ENCODE data around the gene PJA2. TPM values are rescaled to one million over a fixed set of nuclear protein-coding genes. Genes with fewer than 3 reads are reported as not detected.
"Not testable (repeated sequence)": the region's sequence is repeated elsewhere in the genome, so short reads cannot be mapped to it uniquely, and the experiment has no call there.

The PJA2 gene
- 53.9 and 55.2 TPM in 2 replicates for total RNA-seq (2014; rRNA removed; shearing (Covaris generic))

GRCh38 chr5:109409844-109410388 is at the start of gene PJA2:
TSS of gene PJA2 (minus strand) at chr5:109409974. CDS start at chr5:109383433, 26,541 bp downstream.
- DNase-seq (ENCODE audit: low spot score): peak; percentile 100

GRCh38 chr5:109455598-109456096 is 45.9 kb upstream of the PJA2 start:
- peak; percentile 96 for DNase-seq (ENCODE audit: low spot score)

GRCh38 chr5:109454731-109455505 is 45.1 kb upstream of the PJA2 start:
- DNase-seq (ENCODE audit: low spot score): peak; percentile 27

- no peak for DNase-seq (ENCODE audit: low spot score)
Observed at GRCh38 chr5:109453251-109453650, 43.5 kb upstream of the PJA2 start.

DNA sequence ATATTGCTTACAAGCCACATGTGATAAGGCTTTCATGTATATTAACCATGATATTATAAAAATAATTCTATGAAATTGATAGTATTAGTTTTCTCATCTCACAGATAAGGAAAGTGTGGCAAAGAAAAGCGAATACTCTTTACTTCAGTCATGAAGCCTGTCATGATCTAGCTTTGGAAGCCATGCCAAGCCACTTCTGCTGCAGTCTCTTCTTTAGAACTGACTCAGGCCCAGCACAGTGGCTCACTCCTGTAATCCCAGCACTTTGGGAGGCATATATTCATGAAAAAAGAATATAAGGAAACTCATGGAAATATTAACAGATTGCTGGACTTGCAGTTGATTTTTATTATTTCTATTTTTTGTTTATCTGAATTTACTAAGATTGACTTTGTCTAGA is 42.9 kb upstream of the PJA2 start:
- DNase-seq (ENCODE audit: low spot score): no peak

GRCh38 chr5:109451146-109451545 is 41.4 kb upstream of the PJA2 start:
- no peak for DNase-seq (ENCODE audit: low spot score)

DNA sequence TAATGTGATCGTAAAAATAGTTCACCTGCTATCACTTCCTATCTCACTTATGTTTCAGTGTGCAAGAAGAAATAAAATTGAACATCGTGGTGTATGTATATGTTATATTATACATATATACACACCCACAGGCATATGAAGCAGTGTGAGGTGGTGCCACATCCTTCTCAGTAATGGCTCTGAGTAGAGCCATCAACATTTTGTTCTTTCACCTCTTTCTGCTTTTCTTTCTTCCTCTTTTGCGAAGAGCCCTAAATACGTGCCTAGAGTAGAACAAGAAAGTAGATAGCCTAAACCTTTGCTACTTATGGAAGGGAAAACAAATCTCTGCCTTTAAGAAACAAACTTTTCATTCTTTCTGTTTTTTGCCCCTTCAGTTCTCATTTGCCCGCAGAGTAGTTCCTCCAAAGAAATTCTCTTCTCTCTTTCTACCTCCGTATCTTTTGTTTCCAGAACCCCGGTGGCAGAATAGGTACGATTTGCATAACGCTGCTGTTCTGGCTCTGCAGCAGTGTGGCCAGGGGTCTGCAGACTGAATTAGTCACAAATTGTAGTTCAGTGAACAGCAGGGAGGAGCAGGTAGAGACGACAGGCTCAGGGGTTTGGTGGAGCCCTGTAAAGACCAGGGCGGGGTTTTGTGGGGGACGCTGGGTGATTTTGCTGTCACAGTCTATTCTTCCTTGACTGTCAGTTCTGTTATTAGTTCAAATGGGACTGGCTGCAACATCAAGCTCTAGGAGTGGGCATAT is 40.5 kb upstream of the PJA2 start:
- DNase-seq (ENCODE audit: low spot score): no peak

DNA sequence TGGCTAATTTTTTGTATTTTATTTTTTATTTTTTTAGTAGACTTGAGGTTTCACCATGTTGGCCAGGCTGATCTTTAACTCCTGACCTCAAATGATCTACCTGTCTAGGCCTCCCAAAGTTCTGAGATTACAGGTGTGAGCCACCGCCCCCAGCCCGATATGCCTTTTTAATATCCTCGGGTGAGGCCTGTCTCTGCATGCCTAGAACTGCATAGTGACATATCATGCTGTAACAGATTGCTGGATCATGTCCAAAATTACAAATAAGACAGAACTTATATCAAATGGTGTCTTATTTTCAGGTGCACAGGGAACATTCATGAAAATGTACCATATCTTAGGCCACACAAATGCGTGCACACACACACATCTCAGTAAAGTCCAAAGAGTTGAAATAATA is 39.1 kb upstream of the PJA2 start:
- no peak for DNase-seq (ENCODE audit: low spot score)

DNA sequence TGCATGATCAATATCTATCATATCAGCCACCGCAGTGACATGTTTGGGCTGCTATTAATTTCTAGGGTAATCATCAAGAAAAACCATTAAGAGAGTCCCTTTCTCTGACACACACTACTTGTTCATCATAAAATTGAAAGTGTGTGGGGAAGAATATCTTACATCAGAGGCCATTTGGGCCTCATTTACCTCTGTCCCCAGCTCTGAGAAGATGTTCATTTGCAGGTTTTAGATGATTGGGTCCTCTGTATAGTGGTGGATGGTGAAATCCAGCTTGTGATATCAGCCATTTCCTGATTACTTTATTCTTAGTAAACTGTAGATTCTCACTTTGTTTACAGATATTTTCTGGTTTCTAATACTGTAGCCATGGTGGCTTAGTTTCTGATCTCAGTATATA is 29.8 kb upstream of the PJA2 start:
- DNase-seq (ENCODE audit: low spot score): no peak

DNA sequence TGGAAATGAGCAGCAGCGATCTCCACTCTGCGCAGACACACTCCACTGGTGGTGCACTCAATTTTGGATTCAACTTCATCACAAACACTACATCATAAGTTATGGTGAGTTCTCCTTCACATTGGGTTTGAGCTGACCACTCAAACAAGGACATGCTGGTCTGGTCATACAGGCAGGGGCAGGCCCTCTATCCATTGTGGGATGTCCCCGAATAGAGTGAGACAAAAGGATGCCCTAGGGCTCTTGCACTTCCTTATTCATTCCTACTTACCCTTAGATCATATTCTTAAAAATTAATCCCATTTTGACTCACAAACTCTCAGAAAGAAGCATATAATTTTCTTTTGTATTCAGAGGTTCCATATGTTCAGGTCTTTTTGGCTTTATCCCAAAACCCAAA is 16.3 kb upstream of the PJA2 start:
- no peak for DNase-seq (ENCODE audit: low spot score)

DNA sequence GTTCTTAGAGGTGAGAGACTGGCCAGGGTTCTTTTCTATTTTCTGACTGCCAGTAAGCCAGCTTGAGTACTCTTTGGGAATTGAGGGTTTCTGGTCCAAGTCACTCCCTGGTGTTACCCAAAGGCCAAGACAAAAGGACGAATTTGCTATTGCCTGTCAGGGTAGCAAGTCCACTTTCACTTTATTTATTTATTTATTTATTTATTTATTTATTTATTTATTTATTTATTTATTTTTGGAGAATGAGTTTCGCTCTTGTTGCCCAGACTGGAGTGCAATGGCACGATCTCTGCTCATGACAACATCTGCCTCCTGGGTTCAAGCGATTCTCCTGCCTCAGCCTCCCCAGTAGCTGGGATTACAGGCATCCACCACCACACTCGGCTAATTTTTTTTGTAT is 15.7 kb upstream of the PJA2 start:
- DNase-seq (ENCODE audit: low spot score): not testable (repeated sequence)

DNA sequence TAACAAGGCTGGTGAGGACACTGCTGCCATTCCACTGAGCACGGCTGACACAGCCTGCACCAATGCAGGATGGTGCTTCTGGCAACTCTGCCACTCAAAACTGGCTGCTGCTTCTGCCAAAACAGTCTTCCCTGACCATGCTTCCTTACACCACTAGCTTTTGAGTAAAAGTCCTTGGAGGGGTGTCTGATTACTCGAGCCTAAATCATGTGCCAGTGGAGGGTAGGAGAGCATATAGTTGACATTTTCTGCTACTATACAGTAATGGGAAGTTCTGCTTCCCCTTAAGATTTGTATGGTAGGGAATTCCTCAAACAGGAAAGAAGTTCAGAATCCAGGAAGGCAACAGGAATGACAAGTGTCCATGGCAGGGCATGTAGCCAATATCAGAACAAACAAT is 12.2 kb upstream of the PJA2 start:
- DNase-seq (ENCODE audit: low spot score): no peak

GRCh38 chr5:109418712-109419352 is 9.1 kb upstream of the PJA2 start:
- DNase-seq (ENCODE audit: low spot score): no peak

DNA sequence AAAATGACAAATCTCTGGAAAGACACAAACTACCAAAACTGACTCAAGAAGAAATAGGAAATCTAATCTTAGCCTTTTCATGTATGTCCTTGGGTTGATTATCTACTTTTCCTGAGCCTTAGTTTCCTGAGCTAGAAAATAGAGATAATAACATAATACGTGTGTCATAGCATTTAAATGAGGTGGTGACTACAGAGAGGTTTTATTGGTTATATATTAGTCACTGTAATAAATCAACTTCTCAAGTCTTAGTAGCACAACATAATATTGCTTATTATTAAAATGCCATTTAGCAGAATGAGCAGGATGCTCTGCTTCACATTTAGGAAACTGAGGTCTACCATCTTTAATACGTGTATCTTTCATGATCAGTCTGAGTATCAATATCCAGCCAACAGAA is 7.1 kb upstream of the PJA2 start:
- DNase-seq (ENCODE audit: low spot score): no peak

- peak; percentile 54 for DNase-seq (ENCODE audit: low spot score)
Observed at GRCh38 chr5:109413921-109414461, 4.2 kb upstream of the PJA2 start.

GRCh38 chr5:109413458-109413857 is 3.7 kb upstream of the PJA2 start:
- peak; percentile 73 for DNase-seq (ENCODE audit: low spot score)

DNA sequence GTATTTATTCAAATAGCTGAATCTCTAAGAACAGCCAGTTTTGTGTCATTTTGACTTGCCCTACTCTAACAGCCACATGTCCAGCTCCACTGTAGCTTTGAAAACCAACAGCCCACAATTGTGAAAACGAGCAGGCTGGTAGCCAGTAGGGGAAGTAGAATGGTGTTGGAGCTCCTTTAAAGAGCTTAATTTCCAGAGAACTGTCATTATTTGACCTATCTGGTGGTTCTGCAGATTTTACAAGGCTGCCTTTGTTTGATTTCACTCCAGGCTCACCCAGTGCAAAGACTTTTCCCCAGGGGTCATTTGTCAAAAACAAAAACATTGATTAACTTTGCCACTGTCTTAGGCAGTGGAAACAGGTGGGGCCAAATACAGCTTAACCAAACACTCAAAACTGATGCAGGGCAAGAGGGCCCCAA is 3.2 kb upstream of the PJA2 start:
- DNase-seq (ENCODE audit: low spot score): no peak

GRCh38 chr5:109411627-109412026 is 1.9 kb upstream of the PJA2 start:
- DNase-seq (ENCODE audit: low spot score): peak; percentile 82

DNA sequence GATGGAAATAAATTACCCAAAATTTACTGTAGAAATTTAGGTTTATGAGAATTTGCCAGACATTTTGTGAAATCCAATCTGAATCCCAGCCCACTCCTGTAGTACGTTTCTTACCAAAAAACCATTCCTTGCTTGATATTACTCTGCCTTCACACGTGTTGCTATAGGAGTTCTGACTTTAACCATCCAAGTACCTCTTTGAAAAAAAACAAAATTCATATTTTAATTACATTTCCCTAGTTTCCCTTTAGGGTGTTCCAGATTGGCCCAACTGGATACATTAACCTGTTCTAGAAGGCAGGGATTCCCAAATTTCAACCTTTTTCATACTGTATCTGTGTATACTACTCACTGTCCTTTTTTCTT is 1.4 kb upstream of the PJA2 start:
- DNase-seq (ENCODE audit: low spot score): no peak

DNA sequence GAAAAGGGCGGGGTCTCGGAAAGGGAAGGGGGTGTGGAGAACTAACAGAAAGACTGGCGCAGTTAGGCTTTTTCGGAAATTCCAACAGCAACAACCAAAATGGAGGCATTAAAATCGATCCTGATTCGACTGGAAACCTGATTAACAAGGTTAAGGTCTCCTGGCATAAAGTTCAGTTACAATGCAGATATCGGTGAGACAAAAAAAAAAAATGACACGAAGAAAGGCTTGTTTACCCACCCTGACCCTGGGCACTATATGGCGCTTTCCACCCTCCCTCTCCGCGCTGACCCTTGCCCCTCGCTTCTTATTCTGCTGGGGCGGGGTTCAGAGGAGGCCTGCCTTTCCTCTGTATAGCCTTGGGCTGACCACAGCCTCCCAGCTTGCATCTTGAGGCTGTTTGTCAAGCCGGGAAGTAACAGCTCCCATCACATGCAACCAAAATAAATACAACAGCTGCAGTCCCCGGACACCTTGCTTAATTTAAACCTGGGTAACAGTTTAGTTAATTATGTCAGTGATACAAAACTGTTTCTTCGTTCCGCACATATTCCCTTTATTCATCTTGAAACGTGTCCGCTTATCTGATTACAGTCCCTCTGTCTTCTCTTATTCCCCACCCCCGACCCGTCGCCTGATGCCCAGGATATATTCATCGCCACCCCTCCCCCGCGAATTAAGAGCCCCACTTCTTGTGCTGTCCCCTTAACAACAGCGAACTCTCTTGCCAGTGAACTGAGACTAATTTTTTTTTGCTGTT is 795 bp upstream of the PJA2 start:
- peak; percentile 73 for DNase-seq (ENCODE audit: low spot score)
